ENCODE results near the gene SLC22A5.

SLC22A5 gene

DNA sequence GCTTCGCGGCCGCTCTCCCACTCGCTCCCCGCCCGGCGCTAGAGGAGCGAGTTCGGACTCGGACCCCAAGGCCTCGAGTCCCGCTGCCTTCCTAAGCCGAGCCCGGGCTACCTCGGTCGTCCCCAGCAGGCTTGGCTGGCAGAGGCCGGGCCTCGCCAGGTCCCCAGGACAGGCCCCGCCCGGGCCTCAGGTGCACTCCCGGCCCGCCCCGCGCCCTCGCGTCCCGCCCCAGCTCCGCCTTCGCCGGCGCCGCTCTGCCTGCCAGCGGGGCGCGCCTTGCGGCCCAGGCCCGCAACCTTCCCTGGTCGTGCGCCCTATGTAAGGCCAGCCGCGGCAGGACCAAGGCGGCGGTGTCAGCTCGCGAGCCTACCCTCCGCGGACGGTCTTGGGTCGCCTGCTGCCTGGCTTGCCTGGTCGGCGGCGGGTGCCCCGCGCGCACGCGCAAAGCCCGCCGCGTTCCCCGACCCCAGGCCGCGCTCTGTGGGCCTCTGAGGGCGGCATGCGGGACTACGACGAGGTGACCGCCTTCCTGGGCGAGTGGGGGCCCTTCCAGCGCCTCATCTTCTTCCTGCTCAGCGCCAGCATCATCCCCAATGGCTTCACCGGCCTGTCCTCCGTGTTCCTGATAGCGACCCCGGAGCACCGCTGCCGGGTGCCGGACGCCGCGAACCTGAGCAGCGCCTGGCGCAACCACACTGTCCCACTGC lies at the start of gene SLC22A5:
SLC22A5 (plus strand) TSS at position 237 of the 707 bp plus-strand sequence; CDS start at position 500, 263 bp downstream.
- peak; percentile 78 for DNase-seq

DNA sequence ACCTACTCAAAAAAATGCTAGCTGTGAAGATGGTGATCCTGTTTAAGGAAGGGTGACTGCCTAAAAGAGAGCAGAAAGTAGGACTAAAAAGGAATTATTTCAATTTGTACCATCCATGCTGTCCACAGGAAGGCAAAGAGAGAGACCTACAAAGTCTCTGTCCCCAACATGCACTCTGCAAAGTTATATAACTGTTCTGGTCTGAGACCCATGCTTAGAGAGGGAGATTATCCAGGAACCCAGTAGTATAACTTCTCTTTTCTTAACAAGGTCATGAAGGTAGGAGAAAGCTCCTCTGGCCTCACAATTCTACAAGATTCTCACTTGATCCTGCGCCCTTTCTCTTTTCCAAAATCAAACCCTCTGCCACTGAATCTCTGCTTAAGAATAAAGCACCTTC lies 49.5 kb upstream of the SLC22A5 start:
- DNase-seq, result no peak

DNA sequence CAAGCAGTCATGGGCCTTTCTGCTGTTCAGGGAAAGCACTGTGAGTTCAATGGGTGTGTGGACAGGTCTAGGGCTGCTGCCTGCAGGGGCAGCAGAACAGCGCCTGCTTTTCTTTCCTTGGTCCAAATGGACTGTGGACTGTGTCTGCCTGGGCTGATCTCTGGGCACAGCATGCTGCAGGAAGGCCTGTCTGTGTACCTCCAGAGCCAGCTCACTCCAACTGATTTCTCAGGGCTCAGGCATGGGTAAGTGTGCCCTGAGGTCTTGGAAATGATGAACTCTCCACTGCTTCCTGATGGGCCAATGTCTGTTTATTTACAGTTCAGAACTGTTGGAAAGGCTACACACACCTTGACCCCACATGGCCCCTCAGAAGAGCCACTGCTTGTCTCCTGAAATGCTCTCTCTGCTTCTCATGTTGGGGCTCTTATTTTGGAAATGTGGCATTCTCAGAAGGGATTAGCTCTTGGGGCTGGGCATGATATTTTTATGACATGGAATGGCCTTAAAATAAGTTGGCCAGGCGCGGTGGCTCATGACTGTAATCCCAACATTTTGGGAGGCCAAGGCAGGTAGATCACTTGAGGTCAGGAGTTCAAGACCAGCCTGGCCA lies 48.3 kb upstream of the SLC22A5 start:
- no peak for DNase-seq

DNA sequence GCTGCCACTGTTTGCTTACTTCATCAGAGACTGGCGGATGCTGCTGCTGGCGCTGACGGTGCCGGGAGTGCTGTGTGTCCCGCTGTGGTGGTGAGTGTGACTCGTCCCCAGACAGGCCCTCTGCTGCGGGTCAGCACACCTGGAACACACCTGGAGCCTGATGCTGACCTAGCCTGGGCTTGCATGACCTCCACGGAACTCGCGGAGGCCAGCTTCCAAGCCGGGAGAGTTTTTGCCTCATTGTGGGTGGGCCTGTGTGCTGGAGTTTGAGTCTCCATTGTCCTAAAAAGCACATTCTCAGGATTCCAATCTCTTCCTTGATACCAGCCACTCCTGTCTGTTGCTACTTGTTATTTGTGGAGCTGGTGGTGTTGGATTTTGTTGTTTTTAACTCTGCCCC lies 47.2 kb upstream of the SLC22A5 start:
- DNase-seq, result no peak

DNA sequence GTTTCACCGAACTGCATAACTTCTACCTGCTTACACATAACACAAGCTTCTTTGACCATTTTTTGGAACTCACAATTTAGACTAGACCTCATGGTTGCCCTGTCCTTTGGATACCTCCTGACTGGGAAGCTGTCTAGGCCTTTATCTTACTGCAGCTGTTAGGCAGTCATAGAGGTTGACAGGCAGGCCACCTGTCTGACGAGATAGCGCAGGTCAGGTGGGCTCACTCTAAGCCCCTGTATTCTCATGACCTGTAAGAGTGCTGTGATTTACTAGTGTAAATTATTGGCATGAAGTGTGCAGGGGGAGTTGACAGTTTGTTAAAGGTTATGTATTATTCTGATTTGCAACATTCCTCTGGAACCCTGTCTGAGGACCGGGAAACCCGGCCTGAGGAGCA lies 46.3 kb upstream of the SLC22A5 start:
- DNase-seq, result no peak

DNA sequence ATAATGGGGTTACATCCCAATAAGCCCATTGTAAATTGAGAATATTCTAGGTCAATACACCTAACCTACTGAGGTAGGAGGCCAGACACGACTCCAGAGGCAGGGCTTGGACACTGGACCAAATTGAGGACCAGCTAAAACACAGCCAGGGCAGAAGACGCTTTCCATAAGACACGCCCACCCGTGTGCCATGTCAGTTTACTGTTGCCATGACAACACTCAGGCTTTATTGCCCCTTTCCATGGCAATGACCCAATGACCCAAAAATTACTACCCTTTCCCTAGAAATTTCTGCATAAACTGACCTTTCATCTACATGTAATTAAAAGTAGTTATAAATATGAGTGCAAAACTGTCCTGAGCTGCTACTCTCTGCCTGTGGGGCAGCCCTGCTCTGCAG lies 43.8 kb upstream of the SLC22A5 start:
- no peak for DNase-seq

DNA sequence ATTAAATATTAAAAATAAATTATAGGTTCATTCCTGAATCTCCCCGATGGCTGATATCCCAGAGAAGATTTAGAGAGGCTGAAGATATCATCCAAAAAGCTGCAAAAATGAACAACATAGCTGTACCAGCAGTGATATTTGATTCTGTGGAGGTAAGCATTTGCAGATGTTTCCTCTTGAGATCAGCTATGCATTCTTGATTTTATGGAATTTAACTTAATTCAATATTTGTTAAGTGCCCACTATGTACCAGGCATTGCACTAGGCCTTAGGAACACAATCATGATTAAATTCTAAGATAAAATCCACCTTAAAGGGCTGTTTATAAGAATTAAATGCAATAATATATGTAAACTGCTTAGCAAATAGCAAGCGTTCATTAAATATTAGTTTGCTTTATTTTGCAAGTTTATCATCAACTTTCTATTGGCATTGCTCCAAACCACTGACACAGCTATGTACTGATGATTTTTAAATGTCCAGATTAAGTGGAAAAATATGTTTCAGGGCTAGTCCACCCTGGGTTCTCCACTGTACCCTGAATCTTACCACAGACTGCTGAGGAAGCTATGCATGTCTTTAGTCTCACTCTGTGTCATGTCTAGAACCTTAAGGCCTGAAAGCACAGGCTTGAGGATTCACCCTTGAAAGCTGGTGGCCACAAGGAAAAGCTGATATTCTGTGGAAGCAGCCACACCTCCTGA lies 42.1 kb upstream of the SLC22A5 start:
- DNase-seq, result no peak

DNA sequence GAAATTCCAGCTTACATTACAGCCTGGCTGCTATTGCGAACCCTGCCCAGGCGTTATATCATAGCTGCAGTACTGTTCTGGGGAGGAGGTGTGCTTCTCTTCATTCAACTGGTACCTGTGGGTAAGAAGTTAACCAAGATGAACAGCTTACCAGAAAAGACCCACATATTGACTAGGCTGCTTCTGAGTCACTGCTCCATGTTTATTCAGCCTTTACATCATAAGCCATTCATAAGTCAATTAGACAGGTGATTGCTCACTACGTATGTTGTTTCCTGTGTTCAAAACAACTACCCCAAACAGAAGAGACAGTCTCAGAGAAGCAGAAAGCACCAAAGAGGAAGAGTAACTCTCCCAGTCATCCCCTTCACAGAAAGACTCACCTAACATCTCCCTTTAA lies 34.7 kb upstream of the SLC22A5 start:
- peak; percentile 9 for DNase-seq

DNA sequence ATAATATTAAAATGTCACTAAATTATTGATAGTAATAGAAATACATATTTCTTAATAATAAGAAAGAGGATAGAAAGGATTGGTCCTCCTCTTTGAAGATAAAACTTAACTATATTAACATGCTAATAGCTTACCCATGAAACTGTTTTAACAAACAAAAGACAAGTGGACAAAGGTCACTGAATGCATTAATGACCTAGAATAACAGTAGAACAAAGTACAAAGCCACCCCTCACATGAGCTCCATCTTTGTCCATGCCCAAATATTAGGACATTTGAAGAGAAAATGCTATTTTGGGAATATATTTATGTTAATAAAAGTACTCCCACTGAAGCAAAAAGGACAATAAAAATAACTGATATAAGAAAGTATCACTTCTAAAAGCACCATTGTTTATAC lies 34.1 kb upstream of the SLC22A5 start:
- no peak for DNase-seq

DNA sequence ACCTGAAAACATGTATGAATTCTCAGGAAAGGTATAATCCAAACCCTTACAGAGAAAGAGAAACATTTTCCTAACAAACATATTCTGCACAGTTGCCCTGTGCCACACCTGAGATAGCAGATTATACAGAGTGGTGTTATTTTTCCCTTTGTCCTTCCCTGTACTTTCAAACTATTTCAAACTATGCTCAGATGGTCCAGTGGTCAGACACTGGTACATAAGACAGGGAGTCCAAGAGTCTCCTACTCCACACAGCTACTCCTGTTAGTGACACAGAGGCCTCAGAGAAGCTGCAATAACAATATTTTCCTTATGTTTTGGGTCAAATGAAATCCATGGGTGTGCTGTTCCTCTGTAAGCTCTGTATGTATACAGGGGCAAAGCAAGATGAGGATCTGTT lies 30.0 kb upstream of the SLC22A5 start:
- DNase-seq, result no peak

DNA sequence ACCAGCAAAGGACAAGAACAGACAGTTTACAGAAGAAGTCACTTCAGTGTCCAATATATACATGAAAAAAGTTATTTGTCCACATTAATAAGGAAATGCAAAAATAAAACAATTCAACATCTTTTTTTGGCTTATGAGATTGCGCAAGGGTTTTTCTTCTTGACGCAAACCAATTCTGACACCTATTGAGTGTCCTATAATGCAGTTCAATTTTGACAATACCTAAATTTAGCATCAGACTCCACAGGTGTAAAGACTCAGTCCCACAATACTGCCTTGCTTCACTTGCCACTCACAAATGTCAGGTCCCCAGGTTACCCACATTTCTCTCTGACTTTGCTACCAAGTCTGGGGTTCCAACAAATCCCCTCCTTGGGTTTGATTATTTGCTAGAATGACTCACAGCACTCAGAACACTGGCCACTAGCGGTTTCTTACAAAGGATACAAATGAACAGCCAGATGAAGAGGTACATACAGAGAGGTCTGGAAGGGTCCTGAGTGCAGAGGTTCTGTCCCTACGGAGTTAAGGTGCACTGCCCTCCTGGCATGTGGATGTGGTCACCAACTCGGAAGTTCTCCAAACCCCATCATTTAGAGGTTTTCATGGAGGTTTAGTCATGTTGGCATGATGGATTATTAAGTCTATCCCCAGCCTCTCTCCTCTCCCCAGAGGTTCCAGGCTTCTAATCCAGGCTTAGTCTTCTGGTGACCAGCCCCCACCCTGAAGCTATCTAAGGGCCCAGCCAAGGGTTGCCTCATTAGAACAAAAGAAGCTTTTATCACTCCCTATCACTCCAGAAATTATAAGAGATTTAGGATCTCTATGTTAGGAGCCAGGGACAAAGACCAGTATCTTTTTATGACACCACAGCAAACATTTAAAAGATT lies 27.0 kb upstream of the SLC22A5 start:
- DNase-seq, result no peak

DNA sequence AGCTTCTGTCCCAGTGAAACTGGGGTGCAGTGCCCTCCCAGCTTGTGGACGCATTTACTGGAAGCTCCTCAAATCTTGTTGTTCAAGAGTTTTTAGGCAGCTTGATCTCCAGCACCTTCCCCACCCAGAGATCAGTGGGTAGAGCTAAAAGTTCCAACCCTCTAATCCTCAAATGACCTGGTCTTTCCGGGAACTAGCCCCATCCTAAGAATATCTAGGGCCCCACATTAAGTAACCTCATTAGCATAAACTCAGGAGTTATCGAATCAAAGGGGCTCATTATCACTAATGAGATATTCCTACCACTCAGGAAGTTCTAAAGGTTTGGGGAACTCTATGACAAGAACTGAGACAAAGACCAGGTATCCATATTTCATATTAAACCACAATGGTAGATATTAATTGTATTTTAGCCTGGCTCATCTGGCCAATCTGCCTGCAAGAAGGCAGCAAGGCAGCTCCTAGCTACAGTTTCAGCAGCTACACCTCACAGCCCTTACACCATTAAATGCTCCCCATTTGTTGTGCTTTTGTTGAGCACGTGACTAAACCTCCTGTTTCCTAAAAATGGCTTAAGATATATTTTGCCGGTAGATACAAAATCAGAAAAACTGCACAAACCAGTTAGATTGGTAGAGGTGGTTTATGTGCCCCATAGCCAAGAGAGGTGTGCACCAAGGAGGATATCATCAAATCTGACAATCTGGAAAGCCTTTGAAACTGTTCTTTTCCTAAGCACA lies 24.6 kb upstream of the SLC22A5 start:
- DNase-seq, result no peak

DNA sequence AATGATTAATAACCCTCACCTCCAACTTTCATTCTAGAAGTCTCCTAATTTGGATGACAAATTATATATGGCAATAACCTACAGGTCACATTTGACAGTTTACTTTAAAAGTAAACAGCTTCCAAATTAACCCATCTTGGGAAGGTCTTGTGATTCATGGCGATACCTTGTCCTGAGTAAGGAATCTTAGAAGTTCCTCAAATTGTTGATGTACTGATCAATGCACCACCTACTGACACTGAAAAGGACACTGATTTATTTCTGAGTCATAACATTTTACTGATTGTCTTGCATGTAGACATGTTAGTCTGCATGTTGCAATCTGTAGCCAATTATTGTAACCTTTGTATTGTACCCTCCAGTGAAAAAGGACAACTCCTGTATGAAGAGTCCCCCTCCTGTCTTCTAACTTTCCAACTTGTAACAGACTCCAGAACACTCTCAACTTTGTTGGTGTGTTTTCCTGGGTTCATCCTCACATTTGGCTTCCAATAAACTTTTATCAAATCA lies 16.0 kb upstream of the SLC22A5 start:
- no peak for DNase-seq

DNA sequence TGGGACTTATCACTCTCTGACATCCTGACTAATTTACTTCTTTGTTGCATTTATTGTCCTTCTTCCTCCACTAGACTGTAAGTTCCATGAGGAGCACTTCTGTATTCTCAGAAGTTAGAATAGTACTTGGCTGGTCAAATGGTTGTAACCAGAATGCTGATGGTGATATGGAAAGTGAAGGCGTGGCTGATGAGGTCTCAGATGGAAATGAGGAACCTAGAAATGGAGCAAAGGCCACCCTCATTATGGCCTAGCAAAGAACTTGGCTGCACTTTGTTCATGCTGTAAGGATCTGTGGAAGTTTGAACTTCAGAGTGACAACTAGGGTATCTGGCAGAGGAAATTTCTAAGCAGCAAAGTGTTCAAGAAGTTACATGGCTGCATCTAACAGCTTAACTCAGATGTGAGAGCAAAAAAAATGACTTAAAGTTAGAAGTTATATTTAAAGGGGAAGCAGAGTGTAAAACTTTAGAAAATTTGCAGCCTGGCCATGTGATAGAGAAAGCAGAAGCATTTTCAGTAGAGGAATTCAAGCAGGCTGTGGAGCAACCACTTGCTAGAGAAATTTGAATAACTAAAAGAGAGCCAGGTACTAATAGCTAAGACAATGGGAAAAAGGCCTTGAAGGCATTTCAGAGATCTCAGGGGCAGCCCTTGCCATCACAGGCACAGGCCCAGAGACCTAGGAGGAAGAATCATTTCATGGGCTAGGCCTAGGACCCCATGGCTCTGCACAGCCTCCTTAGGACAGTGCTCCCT lies 14.9 kb upstream of the SLC22A5 start:
- DNase-seq, result no peak

DNA sequence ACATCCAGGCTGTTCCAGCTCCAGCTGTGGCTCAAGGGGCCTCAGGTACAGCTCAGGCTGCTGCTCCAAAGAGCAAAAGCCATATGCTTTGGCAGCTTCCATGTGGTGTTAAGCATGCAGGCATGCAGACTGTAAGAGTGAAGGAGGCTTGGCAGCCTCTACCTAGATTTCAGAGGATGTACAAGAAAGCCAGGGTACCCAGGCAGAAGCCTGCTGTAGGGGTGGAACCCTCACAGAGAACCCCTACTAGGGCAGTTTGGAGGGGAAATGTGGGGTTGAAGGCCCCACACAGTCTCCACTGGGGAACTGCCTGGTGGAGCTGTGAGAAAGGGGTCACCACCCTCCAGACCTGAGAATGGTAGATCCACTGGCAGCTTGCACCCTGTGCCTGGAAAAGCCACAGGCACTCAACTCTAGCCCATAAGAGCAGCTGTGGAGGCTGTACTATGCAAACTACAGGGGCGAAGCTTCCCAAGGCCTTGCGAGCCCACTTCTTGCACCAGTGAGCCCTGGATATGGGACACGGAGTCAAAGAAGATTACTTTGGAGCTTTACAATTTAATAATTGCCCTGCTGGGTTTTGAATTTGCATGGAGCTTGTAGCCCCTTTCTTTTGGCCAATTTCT lies 14.3 kb upstream of the SLC22A5 start:
- DNase-seq, result no peak

DNA sequence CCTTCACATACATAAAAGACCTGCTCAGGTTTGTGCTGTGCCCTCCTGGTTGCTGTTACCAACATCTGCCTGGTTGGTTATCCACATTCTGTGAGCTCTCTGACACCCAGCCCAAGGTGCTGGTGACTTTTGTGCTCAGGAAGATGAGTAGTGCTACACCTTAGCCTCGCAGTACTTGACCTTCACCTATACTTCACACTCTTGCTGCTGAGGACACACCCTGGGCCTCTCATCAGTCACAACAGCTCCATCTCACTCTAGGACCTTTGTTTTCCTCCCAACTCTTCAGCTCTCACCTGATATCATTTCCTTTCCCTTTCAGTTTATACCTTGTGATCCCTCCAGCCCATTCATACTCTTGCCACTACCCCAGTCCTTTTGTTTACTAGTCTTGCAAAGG lies 10.7 kb upstream of the SLC22A5 start:
- DNase-seq, result no peak

DNA sequence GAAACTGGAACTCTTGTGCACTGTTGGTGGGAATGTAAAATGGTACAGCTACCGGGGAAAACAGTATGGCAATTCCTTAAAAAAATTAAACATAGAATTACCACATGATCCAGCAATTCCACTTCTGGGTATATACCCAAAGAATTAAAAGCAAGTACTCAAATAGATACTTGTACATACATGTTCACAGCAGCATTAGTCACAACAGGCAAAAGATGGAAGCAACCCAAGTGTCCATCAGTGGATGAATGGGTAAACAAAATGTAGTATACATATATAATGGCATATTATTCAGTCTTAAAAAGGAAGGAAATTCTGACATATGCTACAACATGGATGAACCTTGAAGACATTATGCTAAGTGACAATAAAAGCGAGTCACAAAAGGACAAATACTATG lies 7.4 kb upstream of the SLC22A5 start:
- DNase-seq, result no peak

DNA sequence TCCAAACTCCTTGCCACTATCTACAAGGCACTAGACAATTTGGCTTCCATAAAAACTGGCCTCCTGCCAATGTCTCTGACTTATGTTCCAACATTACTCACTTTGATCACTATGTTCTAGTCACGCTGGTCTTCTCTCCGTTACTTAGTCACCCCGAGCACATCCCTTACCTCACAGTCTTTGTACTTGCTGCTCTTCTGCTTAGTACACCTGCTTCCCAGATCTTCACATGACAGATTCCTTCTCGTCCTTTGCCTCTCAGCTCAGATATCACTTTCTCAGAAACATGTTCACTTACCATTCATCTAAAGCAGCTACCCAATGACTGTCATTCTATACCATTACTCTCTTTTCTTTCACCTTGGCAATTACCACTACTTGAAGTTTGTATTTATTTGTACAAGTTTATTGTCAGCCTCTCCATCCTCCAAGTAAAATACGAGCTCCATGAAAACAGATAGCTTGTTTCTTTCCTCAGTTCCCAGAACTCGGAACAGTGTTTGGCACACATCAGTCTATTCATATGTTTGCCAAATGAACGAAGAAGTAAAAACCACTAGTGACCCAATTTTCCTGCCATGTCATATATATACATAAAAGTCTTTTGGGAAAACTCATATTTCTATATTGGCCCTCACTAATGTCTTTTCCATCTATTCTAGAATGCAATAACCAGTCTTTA lies 5.9 kb upstream of the SLC22A5 start:
- DNase-seq, result no peak

DNA sequence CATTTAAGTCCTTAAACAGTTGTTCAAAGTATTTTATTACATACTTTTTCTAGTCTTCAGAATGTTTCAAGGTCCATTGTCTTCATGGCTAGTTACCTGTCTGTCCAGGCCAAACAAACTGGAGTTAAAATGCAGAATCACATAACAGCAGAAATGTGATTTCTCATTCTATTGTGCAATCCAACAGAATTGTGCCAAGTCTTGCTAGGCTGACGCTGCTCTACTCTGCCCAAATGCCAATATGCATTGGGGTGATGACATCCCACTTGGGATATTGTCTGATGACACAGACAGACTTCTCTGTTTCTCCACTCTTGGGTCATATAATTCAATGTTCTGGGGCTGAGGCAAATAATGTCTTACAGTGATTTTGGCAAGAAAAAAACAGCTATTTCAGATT lies 5.2 kb upstream of the SLC22A5 start:
- no peak for DNase-seq

DNA sequence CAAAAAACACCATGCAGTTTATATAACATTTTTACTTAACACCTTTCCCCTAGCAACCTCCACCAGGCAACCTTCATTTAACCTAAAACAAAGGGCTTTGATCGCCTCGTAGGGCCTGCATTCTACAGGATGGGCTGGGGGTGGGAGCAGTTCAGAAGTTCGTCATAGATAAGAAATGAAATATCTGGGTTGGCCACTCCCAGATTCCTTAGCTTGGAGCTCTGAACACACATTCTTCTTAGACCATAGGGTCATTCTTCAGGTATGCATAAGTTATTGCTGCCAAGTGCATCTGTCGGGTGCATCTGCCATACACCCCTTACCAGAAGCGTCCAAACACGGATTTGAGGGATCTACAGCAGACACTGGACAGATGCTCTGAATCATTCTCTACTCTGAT lies 4.3 kb upstream of the SLC22A5 start:
- DNase-seq, result no peak
